ENCODE measurements around the gene HSF4.

The HSF4 gene

GRCh38 chr16:67201411-67202345, 37.1 kb downstream of the HSF4 start:
- no peak for DNase-seq (ENCODE audit: low spot score)

DNA sequence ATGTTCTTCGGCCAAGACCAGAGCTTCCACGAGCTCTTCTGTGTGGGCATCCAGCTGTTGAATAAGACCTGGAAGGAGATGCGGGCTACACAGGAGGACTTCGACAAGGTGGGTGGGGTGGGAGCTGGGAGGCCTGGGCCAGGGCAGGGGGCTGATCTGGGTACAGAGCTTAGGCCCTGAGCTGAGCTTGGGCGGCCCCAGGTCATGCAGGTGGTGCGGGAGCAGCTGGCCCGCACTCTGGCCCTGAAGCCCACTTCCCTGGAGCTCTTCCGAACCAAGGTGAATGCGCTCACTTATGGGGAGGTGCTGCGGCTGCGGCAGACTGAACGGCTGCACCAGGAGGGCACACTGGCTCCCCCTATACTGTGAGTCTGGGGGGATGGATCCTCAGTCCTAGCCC, 37.9 kb downstream of the HSF4 start:
- no peak for DNase-seq (ENCODE audit: low spot score)

DNA sequence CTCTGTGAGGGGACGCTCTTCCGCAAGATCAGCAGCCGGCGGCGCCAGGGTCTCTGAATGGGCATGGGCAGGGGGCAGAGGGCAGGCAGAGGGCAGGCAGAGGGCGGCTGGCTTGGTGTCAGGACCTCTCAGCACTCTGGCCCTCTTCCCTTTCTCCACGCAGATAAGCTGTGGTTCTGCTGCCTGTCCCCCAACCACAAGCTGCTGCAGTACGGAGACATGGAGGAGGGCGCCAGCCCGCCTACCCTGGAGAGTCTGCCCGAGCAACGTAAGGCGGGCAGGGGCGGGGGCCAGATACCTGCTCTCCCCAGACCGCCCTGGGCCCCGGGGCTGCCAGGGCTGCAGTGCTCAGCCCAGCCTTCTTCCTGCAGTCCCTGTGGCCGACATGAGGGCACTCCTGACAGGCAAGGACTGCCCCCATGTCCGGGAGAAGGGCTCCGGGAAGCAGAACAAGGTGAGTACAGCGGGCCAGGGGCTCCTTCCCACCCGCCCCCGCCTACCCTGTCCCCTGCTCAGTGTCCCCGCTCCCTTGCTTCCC, 38.5 kb downstream of the HSF4 start:
- no peak for DNase-seq (ENCODE audit: low spot score)

DNA sequence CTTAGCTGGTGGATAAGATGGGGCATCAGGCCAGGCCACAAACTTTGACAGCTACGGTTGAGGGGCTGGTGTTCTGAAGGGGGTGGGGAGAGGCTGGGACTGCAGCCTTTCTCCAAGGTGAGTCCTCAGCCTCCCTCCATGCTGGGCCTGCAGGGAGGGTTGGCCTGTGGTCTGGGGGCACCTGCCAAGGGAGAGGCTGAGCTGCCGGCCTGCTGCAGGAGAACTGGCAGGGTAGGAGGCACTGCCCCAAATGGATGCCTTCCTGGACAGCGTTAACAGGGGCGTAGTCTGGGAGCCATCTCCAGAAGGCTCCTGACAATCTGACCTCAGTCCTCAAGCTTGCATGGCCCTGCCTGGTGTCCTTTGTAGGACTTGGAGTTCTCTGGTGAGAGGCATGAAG, 39.5 kb downstream of the HSF4 start:
- no peak for DNase-seq (ENCODE audit: low spot score)

DNA sequence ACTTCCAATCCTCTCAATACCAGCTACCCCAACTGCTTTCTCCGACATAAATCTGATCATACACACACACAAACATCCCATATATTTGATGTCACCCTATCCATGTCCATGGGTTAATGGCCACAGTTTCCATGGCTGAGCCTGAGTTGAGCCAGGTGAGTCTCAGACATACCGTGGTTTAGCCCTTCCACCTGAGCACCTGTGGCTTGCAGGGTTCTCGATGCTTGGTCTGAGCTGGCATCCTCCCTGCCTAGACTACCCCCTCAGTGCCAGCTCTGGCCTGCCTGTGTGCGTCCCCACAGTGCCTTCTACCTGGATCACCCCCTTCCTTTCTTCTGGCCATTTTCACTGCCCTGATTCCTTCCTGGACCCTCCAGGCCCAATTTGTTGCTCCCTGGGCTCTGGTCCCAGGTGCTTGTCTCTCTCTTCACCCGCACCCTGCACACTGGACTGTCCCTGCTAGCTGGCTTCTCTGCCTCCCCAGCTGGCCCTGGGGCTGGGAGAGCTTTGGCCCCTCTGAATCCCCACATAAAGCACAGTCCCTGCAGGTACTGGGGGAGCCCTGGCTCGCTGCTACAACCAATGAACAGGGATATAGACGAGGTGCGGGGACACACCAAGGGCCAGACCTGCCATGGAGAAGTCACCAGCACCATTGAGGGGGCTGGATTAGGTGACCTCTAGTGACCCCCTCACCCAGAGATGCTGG, 41.7 kb downstream of the HSF4 start:
- DNase-seq (ENCODE audit: low spot score): no peak

- DNase-seq (ENCODE audit: low spot score): no peak
Measured at GRCh38 chr16:67206838-67207248, 42.3 kb downstream of the HSF4 start.

DNA sequence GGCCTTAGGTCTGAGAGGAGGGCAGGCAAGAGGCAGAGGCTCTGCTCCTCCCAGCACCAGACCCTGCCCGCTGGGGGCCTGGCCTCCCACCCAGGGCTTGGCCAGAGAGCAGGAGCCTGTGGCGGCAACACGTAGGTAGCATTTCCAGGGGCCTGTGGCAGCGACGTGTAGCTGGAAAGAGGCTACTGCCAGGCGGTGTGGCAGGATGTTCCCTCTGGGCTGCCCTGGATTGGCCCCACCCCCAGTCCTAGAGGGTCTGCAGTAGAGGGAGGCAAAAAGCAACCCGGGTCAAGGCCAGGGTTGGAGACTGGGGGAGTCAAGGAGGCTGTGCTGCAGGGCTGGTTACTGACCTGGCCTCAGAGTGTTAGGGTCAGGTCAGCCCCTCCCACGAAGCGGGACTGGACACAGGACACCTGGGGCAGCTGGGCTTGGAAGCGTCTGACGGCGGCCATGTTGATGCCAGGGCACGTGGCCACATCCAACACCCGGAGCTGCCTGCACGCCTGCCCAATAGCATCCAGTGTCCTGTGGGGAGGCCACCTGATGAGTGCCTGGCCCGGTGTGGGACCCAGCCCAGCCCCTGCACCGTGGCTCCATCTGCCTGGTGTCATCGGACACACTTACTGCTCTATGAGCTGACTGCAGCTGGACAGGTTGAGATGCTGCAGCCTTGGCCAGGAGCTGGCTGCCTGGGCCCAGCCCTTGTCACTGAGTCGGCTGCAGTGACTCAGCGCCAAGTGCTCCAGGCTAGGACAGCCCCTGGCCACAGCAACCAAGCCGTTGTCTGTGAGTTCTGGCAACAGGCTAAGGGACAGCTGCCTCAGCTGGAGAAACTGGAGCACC, 42.9 kb downstream of the HSF4 start:
- no peak for DNase-seq (ENCODE audit: low spot score)

GRCh38 chr16:67208154-67208896, 43.8 kb downstream of the HSF4 start:
- no peak for DNase-seq (ENCODE audit: low spot score)

GRCh38 chr16:67209565-67209964, 45.0 kb downstream of the HSF4 start:
- DNase-seq (ENCODE audit: low spot score): no peak

- no peak for DNase-seq (ENCODE audit: low spot score)
Measured at GRCh38 chr16:67210069-67210937, 45.8 kb downstream of the HSF4 start.

- no peak for DNase-seq (ENCODE audit: low spot score)
Measured at GRCh38 chr16:67211674-67212073, 47.1 kb downstream of the HSF4 start.

DNA sequence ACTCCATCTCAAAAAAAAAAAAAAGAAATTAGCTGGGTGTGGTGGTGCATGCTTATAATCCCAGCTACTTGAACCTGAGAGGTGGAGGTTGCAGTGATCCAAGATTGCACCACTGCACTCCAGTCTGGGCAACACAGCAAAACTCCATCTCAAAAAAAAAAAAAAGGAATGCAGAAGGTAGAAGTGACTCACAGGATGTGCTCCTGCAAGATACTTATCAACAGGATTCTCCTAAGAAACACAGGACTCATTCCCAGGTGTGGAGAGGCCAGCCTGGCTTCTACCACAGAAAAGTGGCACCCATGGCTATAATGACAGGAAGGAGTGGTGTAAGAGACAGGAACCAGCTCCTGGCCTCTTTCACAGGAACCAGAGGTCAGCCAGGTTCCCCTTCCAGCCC, 48.2 kb downstream of the HSF4 start:
- no peak for DNase-seq (ENCODE audit: low spot score)

DNA sequence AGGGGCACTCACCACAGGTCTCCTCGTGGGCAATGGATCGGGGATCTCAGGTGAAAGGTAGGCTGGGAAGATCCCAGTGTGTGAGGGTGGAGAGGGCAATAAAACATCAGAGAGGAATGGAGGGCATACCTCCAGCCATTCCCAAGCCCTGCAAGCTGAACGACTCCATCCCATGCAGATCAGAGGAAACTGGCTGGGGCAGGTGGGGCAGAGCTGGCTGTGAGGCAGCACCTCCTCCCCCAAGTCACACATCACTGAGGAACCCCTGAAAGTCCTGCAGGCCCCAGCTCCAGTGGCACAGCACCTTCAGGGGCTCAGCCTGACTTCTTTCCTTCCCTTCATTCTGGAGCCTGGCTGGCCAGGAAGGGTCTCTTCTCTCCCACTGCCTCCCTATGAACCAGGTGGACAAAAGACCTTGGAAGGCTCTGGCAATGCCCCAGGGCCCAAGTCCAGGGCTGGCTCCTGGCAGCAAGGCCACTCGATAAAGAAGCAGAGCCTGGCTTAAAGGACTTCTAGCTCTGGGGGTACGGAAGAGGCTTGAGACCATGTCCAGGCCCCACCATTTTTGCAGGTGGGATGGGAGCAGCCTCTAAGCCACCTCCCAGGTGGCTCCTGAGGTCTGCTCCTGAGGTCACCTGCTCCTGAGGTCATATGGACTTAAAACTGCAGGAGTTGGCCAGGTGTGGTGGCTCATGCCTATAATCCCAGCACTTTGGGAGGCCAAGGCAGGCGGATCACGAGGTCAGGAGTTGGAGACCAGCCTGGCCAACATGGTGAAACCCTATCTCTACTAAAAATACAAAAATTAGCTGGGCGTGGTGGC, 48.9 kb downstream of the HSF4 start:
- DNase-seq (ENCODE audit: low spot score): no peak

GRCh38 chr16:67215706-67216105, 51.2 kb downstream of the HSF4 start:
- no peak for DNase-seq (ENCODE audit: low spot score)

DNA sequence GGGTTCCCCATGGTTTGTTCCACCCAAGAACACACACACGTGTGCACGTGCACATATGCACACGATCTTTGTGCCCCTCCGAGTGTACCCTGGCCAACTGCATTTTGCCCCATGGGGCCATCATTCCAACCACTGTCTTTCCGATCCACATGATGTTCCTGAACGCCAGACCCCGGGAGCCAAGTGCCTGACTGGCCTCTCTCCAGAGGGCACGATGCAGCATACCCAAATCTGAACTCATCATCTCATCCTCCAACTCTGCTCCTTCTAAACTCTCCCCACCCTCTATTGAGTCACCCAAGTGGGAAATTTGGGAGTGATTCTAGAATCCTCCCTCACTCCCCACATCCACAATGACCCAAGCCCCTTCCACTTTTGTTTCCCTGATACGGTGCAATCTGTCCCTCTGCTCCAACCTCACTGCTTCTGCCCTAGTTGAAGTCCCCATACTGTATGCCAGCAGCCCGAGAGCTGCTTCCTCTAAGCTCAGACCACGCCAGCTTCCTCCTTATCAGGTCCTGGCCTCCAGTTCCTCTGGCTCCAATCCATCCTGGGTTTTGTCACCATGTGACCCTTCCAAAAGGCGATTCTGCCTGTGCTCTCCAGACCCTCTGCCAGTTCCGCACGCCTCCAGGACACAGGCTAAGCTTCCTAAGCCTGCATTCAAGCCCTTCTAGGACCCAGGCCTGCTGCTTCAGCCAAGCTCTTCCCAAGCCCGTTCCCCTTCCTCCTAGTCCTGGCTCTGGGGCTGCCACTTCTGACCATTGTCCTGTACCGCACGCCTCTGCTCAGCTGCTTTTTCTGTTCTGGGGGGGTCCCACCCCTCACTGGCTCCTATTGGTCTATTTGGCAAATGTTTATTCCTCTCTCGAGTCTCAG, 52.3 kb downstream of the HSF4 start:
- no peak for DNase-seq (ENCODE audit: low spot score)
